ENCODE results near the gene OR10P1. TPM values are rescaled to one million over a fixed set of nuclear protein-coding genes. Genes with fewer than 3 reads are reported as not detected.
"Not testable (repeated sequence)": the region's sequence is repeated elsewhere in the genome, so short reads cannot be mapped to it uniquely, and the experiment has no call there.

The OR10P1 gene
- total RNA-seq, 1 donor from 2014 or later = not detected

- DNase-seq (ENCODE audit: missing footprints) = no peak
- intact Hi-C loops (cut with DNase I) = no loop called here
- ATAC-seq = no peak
These were observed 7.9 kb downstream of the OR10P1 start for GRCh38 chr12:55644591-55644990.

GRCh38 chr12:55647027-55647426 is 10.3 kb downstream of the OR10P1 start:
- intact Hi-C loops (cut with DNase I) = no loop called here
- ATAC-seq = no peak
- DNase-seq (ENCODE audit: missing footprints) = no peak

GRCh38 chr12:55650620-55651298 is 14.1 kb downstream of the OR10P1 start:
- DNase-seq (ENCODE audit: missing footprints); ATAC-seq; intact Hi-C loops (cut with DNase I): not testable (repeated sequence)

GRCh38 chr12:55651299-55651683 is 14.6 kb downstream of the OR10P1 start:
- no peak for DNase-seq (ENCODE audit: missing footprints)
- intact Hi-C loops (cut with DNase I) = no loop called here
- no peak for ATAC-seq

- ATAC-seq (no peak), DNase-seq (ENCODE audit: missing footprints) (no peak)
- intact Hi-C loops (cut with DNase I) = no loop called here
These were observed 15.7 kb downstream of the OR10P1 start for GRCh38 chr12:55652352-55652751.

- DNase-seq (ENCODE audit: missing footprints) (no peak), ATAC-seq (no peak)
- intact Hi-C loops (cut with DNase I) = no loop called here
These were observed 16.3 kb downstream of the OR10P1 start for GRCh38 chr12:55653031-55653430.

- DNase-seq (ENCODE audit: missing footprints) (no peak), ATAC-seq (no peak)
- intact Hi-C loops (cut with DNase I) = no loop called here
These were observed 18.0 kb downstream of the OR10P1 start for GRCh38 chr12:55654511-55655214.

- DNase-seq (ENCODE audit: missing footprints) = no peak
- no peak for ATAC-seq
- intact Hi-C loops (cut with DNase I) = no loop called here
These were observed 20.5 kb downstream of the OR10P1 start for GRCh38 chr12:55657212-55657611.

- ATAC-seq (no peak), DNase-seq (ENCODE audit: missing footprints) (no peak)
- intact Hi-C loops (cut with DNase I) = no loop called here
These were observed 21.5 kb downstream of the OR10P1 start for GRCh38 chr12:55658212-55658611.

GRCh38 chr12:55658635-55659391 is 22.1 kb downstream of the OR10P1 start:
- intact Hi-C loops (cut with DNase I) = no loop called here
- no peak for DNase-seq (ENCODE audit: missing footprints)
- peak; percentile 33 for ATAC-seq

- DNase-seq (ENCODE audit: missing footprints) (no peak), ATAC-seq (peak; percentile 92)
- intact Hi-C loops (cut with DNase I) = loop anchor here (5.0 kb wide), 2 partner anchors 48 to 78 kb away; partner anchors contain the start of gene ITGA7
These were observed 23.0 kb downstream of the OR10P1 start for GRCh38 chr12:55659486-55660385.

- ATAC-seq (no peak), DNase-seq (ENCODE audit: missing footprints) (no peak)
- intact Hi-C loops (cut with DNase I) = loop anchor here (5.0 kb wide), 2 partner anchors 44 to 74 kb away; partner anchors contain the start of gene ITGA7
These were observed 26.7 kb downstream of the OR10P1 start for GRCh38 chr12:55663391-55663790.

- intact Hi-C loops (cut with DNase I) = loop anchor here (5.0 kb wide), 2 partner anchors 42 to 72 kb away; partner anchors contain the start of gene ITGA7
- DNase-seq (ENCODE audit: missing footprints) = no peak
- ATAC-seq = no peak
These were observed 28.1 kb downstream of the OR10P1 start for GRCh38 chr12:55664826-55665225.

GRCh38 chr12:55666508-55666907 is 29.8 kb downstream of the OR10P1 start:
- intact Hi-C loops (cut with DNase I) = no loop called here
- ATAC-seq (no peak), DNase-seq (ENCODE audit: missing footprints) (no peak)

- DNase-seq (ENCODE audit: missing footprints) = no peak
- intact Hi-C loops (cut with DNase I) = no loop called here
- no peak for ATAC-seq
These were observed 33.6 kb downstream of the OR10P1 start for GRCh38 chr12:55670276-55670675.

GRCh38 chr12:55671746-55672145 is 35.1 kb downstream of the OR10P1 start:
- DNase-seq (ENCODE audit: missing footprints) = no peak
- intact Hi-C loops (cut with DNase I) = no loop called here
- ATAC-seq = no peak

GRCh38 chr12:55673638-55674037 is 36.9 kb downstream of the OR10P1 start:
- intact Hi-C loops (cut with DNase I) = no loop called here
- no peak for ATAC-seq
- no peak for DNase-seq (ENCODE audit: missing footprints)

- ATAC-seq (no peak), DNase-seq (ENCODE audit: missing footprints) (no peak)
- intact Hi-C loops (cut with DNase I) = no loop called here
These were observed 39.0 kb downstream of the OR10P1 start for GRCh38 chr12:55675666-55676065.

- intact Hi-C loops (cut with DNase I) = no loop called here
- no peak for ATAC-seq
- no peak for DNase-seq (ENCODE audit: missing footprints)
These were observed 40.0 kb downstream of the OR10P1 start for GRCh38 chr12:55676707-55677106.
